Measurements from ENCODE around the gene CSNK1G1. TPM values are rescaled to one million over a fixed set of nuclear protein-coding genes. Genes with fewer than 3 reads are reported as not detected.

Gene CSNK1G1
- total RNA-seq, 4 donors from 2014 or later = 19.1 to 50.0 (median 21.3) TPM

- no peak overlapping the region for H3K4me3 ChIP-seq (replicated peaks in 1 of 3)
- DNase-seq = no peak
- H3K27ac ChIP-seq = no peak overlapping the region
- no peaks in the 10 kb centered on the region for H3K27me3 ChIP-seq
- no peaks in the 10 kb centered on the region for H3K4me1 ChIP-seq
- TF ChIP-seq, protein P1, sequence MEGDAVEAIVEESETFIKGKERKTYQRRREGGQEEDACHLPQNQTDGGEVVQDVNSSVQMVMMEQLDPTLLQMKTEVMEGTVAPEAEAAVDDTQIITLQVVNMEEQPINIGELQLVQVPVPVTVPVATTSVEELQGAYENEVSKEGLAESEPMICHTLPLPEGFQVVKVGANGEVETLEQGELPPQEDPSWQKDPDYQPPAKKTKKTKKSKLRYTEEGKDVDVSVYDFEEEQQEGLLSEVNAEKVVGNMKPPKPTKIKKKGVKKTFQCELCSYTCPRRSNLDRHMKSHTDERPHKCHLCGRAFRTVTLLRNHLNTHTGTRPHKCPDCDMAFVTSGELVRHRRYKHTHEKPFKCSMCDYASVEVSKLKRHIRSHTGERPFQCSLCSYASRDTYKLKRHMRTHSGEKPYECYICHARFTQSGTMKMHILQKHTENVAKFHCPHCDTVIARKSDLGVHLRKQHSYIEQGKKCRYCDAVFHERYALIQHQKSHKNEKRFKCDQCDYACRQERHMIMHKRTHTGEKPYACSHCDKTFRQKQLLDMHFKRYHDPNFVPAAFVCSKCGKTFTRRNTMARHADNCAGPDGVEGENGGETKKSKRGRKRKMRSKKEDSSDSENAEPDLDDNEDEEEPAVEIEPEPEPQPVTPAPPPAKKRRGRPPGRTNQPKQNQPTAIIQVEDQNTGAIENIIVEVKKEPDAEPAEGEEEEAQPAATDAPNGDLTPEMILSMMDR (IDR thresholded peaks at IDR 0.05) = no peak
- TF ChIP-seq POLR2A (IDR thresholded peaks at IDR 0.05) = no peak
- 84 to 90% methylated on average over 8 of the region's 8 CpGs for WGBS, 2 donors
- H3K9me3 ChIP-seq = no peaks in the 10 kb centered on the region
- intact Hi-C loops (cut with DNase I) = no loop called here
- H3K36me3 ChIP-seq = no peaks in the 10 kb centered on the region
Observed at GRCh38 chr15:64288999-64289398, 67.0 kb downstream of the CSNK1G1 start.

DNA sequence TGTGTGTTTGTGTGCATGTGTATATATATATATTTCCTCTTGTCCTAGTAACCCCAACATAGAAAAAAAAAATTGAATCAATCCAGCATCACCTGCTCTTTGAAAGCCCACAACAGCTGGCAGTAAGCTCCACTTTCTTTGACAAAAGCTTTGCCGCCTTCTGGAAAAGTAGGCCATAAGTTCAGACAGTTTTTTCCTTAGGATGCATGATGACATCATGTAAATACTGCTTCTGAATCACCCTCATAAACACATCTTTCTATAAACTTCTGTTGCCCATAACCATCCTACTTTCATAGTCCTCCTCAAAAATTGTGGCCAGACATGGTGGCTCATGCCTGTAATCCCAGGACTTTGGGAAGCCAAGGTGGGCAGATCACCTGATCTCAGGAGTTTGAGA is 67.4 kb downstream of the CSNK1G1 start:
- Histone ChIP-seq H3K27me3 (no peaks in the 10 kb centered on the region), H3K27ac (no peak overlapping the region), H3K4me1 (no peaks in the 10 kb centered on the region), H3K36me3 (no peaks in the 10 kb centered on the region), H3K9me3 (no peaks in the 10 kb centered on the region), H3K4me3 (replicated peaks in 1 of 3) (no peak overlapping the region)
- DNase-seq = no peak
- WGBS, 2 donors = 93 to 100% methylated on average over 1 of the region's 1 CpG
- intact Hi-C loops (cut with DNase I) = no loop called here
- TF ChIP-seq POLR2A (IDR thresholded peaks at IDR 0.05) = no peak
- TF ChIP-seq, protein P1 (IDR thresholded peaks at IDR 0.05) = no peak

- Histone ChIP-seq H3K27me3 (no peaks in the 10 kb centered on the region), H3K27ac (no peak overlapping the region), H3K4me3 (replicated peaks in 1 of 3) (no peak overlapping the region), H3K9me3 (no peaks in the 10 kb centered on the region), H3K4me1 (no peaks in the 10 kb centered on the region), H3K36me3 (no peaks in the 10 kb centered on the region)
- intact Hi-C loops (cut with DNase I) = no loop called here
- 96 to 98% methylated on average over 1 of the region's 1 CpG for WGBS, 2 donors
- DNase-seq = no peak
- TF ChIP-seq, protein P1 (IDR thresholded peaks at IDR 0.05) = no peak
- TF ChIP-seq POLR2A (IDR thresholded peaks at IDR 0.05) = no peak
Observed at GRCh38 chr15:64287953-64288352, 68.0 kb downstream of the CSNK1G1 start.

DNA sequence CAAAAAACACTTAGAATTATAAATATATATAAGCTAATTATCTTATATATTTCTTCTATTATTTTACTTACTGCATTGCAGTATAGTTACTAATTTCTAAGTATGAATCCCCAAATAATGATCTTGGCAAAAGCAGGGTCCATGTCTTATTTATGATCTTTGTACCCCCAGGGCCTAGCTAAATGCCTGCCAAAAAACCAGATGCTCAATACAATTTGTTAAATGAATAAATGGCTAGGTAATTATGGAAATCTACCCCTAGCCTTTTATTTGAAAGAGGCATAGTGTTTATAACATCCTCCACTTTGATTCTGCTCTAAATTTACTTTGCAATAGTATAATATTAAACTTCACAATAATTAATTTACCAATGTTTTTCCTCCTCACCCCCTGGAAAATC is 69.5 kb downstream of the CSNK1G1 start:
- Histone ChIP-seq H3K27ac (no peak overlapping the region), H3K4me1 (no peaks in the 10 kb centered on the region), H3K9me3 (no peaks in the 10 kb centered on the region), H3K27me3 (no peaks in the 10 kb centered on the region), H3K36me3 (no peaks in the 10 kb centered on the region), H3K4me3 (replicated peaks in 1 of 3) (no peak overlapping the region)
- DNase-seq = no peak
- intact Hi-C loops (cut with DNase I) = no loop called here
- TF ChIP-seq POLR2A (IDR thresholded peaks at IDR 0.05) = no peak
- TF ChIP-seq, protein P1 (IDR thresholded peaks at IDR 0.05) = no peak

DNA sequence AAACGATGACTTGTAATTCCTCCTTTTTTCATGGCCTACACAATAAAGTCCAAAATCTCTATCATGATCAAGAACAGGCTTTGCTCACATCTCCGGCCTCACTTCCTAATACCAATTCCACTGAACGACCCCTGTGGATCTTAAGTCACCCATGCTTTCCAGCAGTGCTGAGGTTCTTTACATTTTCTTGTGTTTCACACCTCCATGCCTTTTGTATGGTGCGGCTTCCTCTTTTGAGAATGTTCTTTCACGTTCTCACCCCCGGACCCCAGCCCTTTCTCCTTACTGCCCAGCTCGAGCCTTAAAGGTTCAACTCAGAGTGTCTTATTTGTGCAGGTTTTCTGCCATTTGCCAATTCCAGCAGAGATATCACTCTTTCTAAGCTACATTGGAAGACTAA is 70.1 kb downstream of the CSNK1G1 start:
- H3K4me1 ChIP-seq = no peaks in the 10 kb centered on the region
- H3K27me3 ChIP-seq = no peaks in the 10 kb centered on the region
- DNase-seq = no peak
- intact Hi-C loops (cut with DNase I) = no loop called here
- no peak overlapping the region for H3K4me3 ChIP-seq (replicated peaks in 1 of 3)
- 85 to 89% methylated on average over 7 of the region's 7 CpGs for WGBS, 2 donors
- no peak overlapping the region for H3K27ac ChIP-seq
- no peaks in the 10 kb centered on the region for H3K36me3 ChIP-seq
- H3K9me3 ChIP-seq = no peaks in the 10 kb centered on the region
- TF ChIP-seq POLR2A (IDR thresholded peaks at IDR 0.05) = no peak
- TF ChIP-seq, protein P1 (IDR thresholded peaks at IDR 0.05) = no peak
